Measurements from ENCODE around the gene SLC25A1. TPM values are rescaled to one million over a fixed set of nuclear protein-coding genes. Genes with fewer than 3 reads are reported as not detected.

Gene SLC25A1
- total and polyA plus RNA-seq, 2 experiments from 2014 or later = 140 to 238 TPM

GRCh38 chr22:19148417-19149046 is 30.0 kb downstream of the SLC25A1 start:
- H3K27ac ChIP-seq = no peak overlapping the region
- H3K36me3 ChIP-seq = no peaks in the 10 kb centered on the region
- no peak overlapping the region for H3K4me3 ChIP-seq
- H3K4me1 ChIP-seq (ENCODE audit: low read depth) = peaks cover 4% of the 10 kb centered on the region
- no peak for DNase-seq (ENCODE audit: low read depth in 1 of 2, low spot score in 1 of 2)
- H3K27me3 ChIP-seq = peaks cover 78% of the 10 kb centered on the region
- no peaks in the 10 kb centered on the region for H3K9me3 ChIP-seq (ENCODE audit: low read depth)
- TF ChIP-seq CTCF (IDR thresholded peaks at IDR 0.05; ENCODE audit: low read depth, low read length) = no peak

GRCh38 chr22:19147195-19147780 is 31.2 kb downstream of the SLC25A1 start:
- Histone ChIP-seq H3K9me3 (ENCODE audit: low read depth) (no peaks in the 10 kb centered on the region), H3K4me1 (ENCODE audit: low read depth) (peaks cover 7% of the 10 kb centered on the region), H3K27me3 (peaks cover 65% of the 10 kb centered on the region), H3K27ac (no peak overlapping the region), H3K36me3 (peaks cover under 1% of the 10 kb centered on the region), H3K4me3 (no peak overlapping the region)
- TF ChIP-seq CTCF (IDR thresholded peaks at IDR 0.05; ENCODE audit: low read depth, low read length) = no peak
- DNase-seq (ENCODE audit: low read depth in 1 of 2, low spot score in 1 of 2) = no peak

- peaks cover 7% of the 10 kb centered on the region for H3K36me3 ChIP-seq
- H3K4me3 ChIP-seq = no peak overlapping the region
- H3K27ac ChIP-seq = no peak overlapping the region
- DNase-seq (ENCODE audit: low read depth in 1 of 2, low spot score in 1 of 2) = no peak
- H3K27me3 ChIP-seq = peaks cover 56% of the 10 kb centered on the region
- no peaks in the 10 kb centered on the region for H3K9me3 ChIP-seq (ENCODE audit: low read depth)
- no peak for TF ChIP-seq CTCF (IDR thresholded peaks at IDR 0.05; ENCODE audit: low read depth, low read length)
- H3K4me1 ChIP-seq (ENCODE audit: low read depth) = peaks cover 7% of the 10 kb centered on the region
Measured at GRCh38 chr22:19146215-19146968, 32.1 kb downstream of the SLC25A1 start.

GRCh38 chr22:19143967-19144400 is 34.6 kb downstream of the SLC25A1 start:
- peak overlapping the region; percentile 5 for H3K27ac ChIP-seq
- no peaks in the 10 kb centered on the region for H3K9me3 ChIP-seq (ENCODE audit: low read depth)
- H3K4me1 ChIP-seq (ENCODE audit: low read depth) = peaks cover 7% of the 10 kb centered on the region
- H3K36me3 ChIP-seq = peaks cover 19% of the 10 kb centered on the region
- peaks cover 32% of the 10 kb centered on the region for H3K27me3 ChIP-seq
- no peak for TF ChIP-seq CTCF (IDR thresholded peaks at IDR 0.05; ENCODE audit: low read depth, low read length)
- H3K4me3 ChIP-seq = peak overlapping the region; percentile 70
- peak in 1 of 2 donors; percentile 6 for DNase-seq (ENCODE audit: low read depth in 1 of 2, low spot score in 1 of 2)

- peak overlapping the region; percentile 70 for H3K4me3 ChIP-seq
- peaks cover 7% of the 10 kb centered on the region for H3K4me1 ChIP-seq (ENCODE audit: low read depth)
- peaks cover 22% of the 10 kb centered on the region for H3K36me3 ChIP-seq
- H3K27me3 ChIP-seq = peaks cover 24% of the 10 kb centered on the region
- H3K9me3 ChIP-seq (ENCODE audit: low read depth) = no peaks in the 10 kb centered on the region
- no peak overlapping the region for H3K27ac ChIP-seq
- DNase-seq (ENCODE audit: low read depth in 1 of 2, low spot score in 1 of 2) = no peak
- no peak for TF ChIP-seq CTCF (IDR thresholded peaks at IDR 0.05; ENCODE audit: low read depth, low read length)
Measured at GRCh38 chr22:19143212-19143611, 35.3 kb downstream of the SLC25A1 start.

Data from cardiac muscle cell (in vitro differentiated cells and primary cell).